ENCODE results near the gene POLE3. TPM values are rescaled to one million over a fixed set of nuclear protein-coding genes. Genes with fewer than 3 reads are reported as not detected.

Gene POLE3, protein sequence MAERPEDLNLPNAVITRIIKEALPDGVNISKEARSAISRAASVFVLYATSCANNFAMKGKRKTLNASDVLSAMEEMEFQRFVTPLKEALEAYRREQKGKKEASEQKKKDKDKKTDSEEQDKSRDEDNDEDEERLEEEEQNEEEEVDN
- total RNA-seq (2013) = 58.8 TPM
- polyA plus RNA-seq = 100 to 1,000 TPM in 1 of 3 donors, 10 to 100 TPM in 2; 36.1 to 113 (median 92.1) TPM
- polyA minus RNA-seq = 21.6 and 30.2 TPM in 2 replicates
- total RNA-seq = 13.0 to 64.4 (median 33.0) reads per million in 11 experiments

DNA sequence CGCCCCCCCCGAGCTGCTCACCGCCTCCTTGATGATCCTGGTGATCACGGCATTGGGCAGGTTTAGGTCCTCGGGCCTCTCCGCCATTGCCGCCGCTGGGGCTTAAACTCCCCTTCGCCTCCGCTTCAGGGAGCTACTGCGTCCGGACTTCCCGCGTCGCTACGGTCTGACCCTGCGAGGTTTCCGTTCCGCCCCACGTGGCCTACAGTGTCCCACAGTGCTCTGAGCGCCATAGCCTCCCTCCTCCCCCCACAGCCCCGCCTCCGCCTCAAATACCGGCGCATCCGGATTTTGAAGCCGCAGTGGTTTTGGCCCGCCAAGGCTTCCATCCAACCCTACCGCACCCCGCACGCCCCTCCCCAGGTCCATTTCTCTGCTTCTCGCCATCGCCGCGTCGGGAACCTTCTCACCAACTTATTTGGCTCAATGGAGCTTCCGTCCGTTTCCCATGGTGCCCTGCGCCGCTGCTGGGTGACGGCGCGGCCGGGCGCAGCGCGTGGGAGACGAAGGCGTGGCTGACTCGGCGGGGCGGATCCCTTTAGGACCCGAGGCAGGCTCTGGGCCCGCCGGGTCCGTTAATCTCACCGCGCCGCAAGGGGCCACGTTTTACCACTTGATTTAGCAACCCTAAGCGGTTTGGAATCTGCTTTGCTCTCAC lies at the start of gene POLE3, which contains the start of gene C9orf43:
POLE3 (minus strand) TSS at position 469 of the 658 bp plus-strand sequence; CDS start at position 87, 382 bp downstream.
C9orf43 (plus strand) TSS at position 541 of the 658 bp plus-strand sequence. CDS start 2,747 bp downstream, outside the sequence.
- peaks cover 21% of the 10 kb centered on the region for H3K4me1 Mint-ChIP-seq
- no peaks in the 10 kb centered on the region for H3K9me3 ChIP-seq (replicated peaks in 1 of 2; ENCODE audit: control insufficient read depth in 1 of 2, insufficient read depth in 1 of 2, low read length in 2 of 2)
- H3K4me1 ChIP-seq (ENCODE audit: control insufficient read depth in 1 of 2, insufficient read depth in 2 of 2, low read length in 2 of 2) = peaks cover 21 to 22% of the 10 kb centered on the region in 2 donors
- H3K4me3 Mint-ChIP-seq = peak within 1 kb of the TSS; percentile 97 to 98
- TF ChIP-seq, protein P1, sequence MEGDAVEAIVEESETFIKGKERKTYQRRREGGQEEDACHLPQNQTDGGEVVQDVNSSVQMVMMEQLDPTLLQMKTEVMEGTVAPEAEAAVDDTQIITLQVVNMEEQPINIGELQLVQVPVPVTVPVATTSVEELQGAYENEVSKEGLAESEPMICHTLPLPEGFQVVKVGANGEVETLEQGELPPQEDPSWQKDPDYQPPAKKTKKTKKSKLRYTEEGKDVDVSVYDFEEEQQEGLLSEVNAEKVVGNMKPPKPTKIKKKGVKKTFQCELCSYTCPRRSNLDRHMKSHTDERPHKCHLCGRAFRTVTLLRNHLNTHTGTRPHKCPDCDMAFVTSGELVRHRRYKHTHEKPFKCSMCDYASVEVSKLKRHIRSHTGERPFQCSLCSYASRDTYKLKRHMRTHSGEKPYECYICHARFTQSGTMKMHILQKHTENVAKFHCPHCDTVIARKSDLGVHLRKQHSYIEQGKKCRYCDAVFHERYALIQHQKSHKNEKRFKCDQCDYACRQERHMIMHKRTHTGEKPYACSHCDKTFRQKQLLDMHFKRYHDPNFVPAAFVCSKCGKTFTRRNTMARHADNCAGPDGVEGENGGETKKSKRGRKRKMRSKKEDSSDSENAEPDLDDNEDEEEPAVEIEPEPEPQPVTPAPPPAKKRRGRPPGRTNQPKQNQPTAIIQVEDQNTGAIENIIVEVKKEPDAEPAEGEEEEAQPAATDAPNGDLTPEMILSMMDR (IDR thresholded peaks at IDR 0.05) = no peak
- H3K36me3 ChIP-seq (replicated peaks in 1 of 2; ENCODE audit: control insufficient read depth in 1 of 2, insufficient read depth in 2 of 2, low read length in 2 of 2) = peaks cover 15 to 18% of the 10 kb centered on the region in 2 donors
- H3K27me3 Mint-ChIP-seq (ENCODE audit: low read depth in 3 of 3) = no peaks in the 10 kb centered on the region
- peaks cover 28% of the 10 kb centered on the region for H3K79me2 ChIP-seq (ENCODE audit: insufficient read depth, low read length)
- H3K27ac ChIP-seq (ENCODE audit: low read depth in 1 of 2, low read length in 2 of 2) = peak within 1 kb of the TSS; percentile 92 to 93
- H4K20me1 ChIP-seq (ENCODE audit: insufficient read depth, low read length) = no peaks in the 10 kb centered on the region
- peak within 1 kb of the TSS; percentile 84 for H3K4me2 ChIP-seq (replicated peaks; ENCODE audit: extremely low read depth, low read length, poor library complexity, severe bottlenecking)
- intact Hi-C loops (cut with micrococcal nuclease) = loop anchor here (5.0 kb wide), 2 partner anchors 133 to 172 kb away; partner anchors contain the start of genes CDC26 (in 1 of the 2) and PRPF4 (in 1 of the 2)
- peak; percentile 92 to 93 (median 92) for DNase-seq
- H3K9ac ChIP-seq (ENCODE audit: insufficient read depth, low read length, poor library complexity, severe bottlenecking) = peak within 1 kb of the TSS; percentile 84
- H2AFZ ChIP-seq (ENCODE audit: insufficient read depth, low read depth, low read length, poor library complexity, severe bottlenecking) = peak within 1 kb of the TSS; percentile 88
- H3K27me3 ChIP-seq (ENCODE audit: control insufficient read depth in 2 of 2, insufficient read depth in 2 of 2, low read length in 2 of 2) = no peaks in the 10 kb centered on the region
- H3K4me3 ChIP-seq (replicated peaks in 1 of 3; ENCODE audit: low read depth in 2 of 3, low read length in 3 of 3) = peak within 1 kb of the TSS; percentile 77 to 93 (median 88)
- H3K36me3 Mint-ChIP-seq = peaks cover 15 to 21% of the 10 kb centered on the region in 2 donors
- 0% methylated on average over 56 of the region's 61 CpGs for WGBS (ENCODE audit: insufficient coverage)
- peak within 1 kb of the TSS; percentile 99 to 100 (median 100) for H3K27ac Mint-ChIP-seq
- H3K9me3 Mint-ChIP-seq = no peaks in the 10 kb centered on the region

DNA sequence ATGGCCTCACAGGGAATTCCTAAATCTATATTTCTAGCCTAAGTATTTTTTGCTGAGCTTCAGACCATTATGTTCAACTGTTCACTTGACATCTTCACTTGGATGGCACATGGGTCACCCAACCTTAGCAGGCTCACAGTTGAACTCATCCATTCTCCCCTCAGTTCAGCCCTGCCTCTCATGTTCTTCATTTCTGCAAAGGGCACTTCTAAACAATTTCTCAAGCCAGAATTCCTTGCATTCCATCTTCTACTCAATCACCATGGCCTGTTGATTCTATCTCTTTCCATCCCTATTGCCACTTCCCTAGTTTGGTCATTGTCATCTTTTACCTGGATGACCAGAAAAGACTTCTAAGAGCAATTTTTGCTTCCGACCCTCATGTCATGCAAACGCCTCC lies 45.8 kb upstream of the POLE3 start:
- Histone ChIP-seq H3K9me3 (replicated peaks in 1 of 2; ENCODE audit: control insufficient read depth in 1 of 2, insufficient read depth in 1 of 2, low read length in 2 of 2) (no peaks in the 10 kb centered on the region), H3K4me3 (replicated peaks in 1 of 3; ENCODE audit: low read depth in 2 of 3, low read length in 3 of 3) (no peak overlapping the region), H2AFZ (ENCODE audit: insufficient read depth, low read depth, low read length, poor library complexity, severe bottlenecking) (no peak overlapping the region), H3K4me1 (ENCODE audit: control insufficient read depth in 1 of 2, insufficient read depth in 2 of 2, low read length in 2 of 2) (no peaks in the 10 kb centered on the region), H4K20me1 (ENCODE audit: insufficient read depth, low read length) (no peaks in the 10 kb centered on the region), H3K79me2 (ENCODE audit: insufficient read depth, low read length) (no peaks in the 10 kb centered on the region), H3K4me2 (replicated peaks; ENCODE audit: extremely low read depth, low read length, poor library complexity, severe bottlenecking) (no peak overlapping the region), H3K36me3 (replicated peaks in 1 of 2; ENCODE audit: control insufficient read depth in 1 of 2, insufficient read depth in 2 of 2, low read length in 2 of 2) (no peaks in the 10 kb centered on the region), H3K27me3 (ENCODE audit: control insufficient read depth in 2 of 2, insufficient read depth in 2 of 2, low read length in 2 of 2) (no peaks in the 10 kb centered on the region), H3K9ac (ENCODE audit: insufficient read depth, low read length, poor library complexity, severe bottlenecking) (no peak overlapping the region), H3K27ac (ENCODE audit: low read depth in 1 of 2, low read length in 2 of 2) (no peak overlapping the region)
- no CpG with 5 or more reads among the region's 2 CpGs for WGBS (ENCODE audit: insufficient coverage)
- Mint-ChIP-seq H3K36me3 (no peaks in the 10 kb centered on the region), H3K27ac (peak overlapping the region in 1 of 7 donors; percentile 47), H3K9me3 (peaks cover 0 to 1% (median 0%) of the 10 kb centered on the region in 7 donors), H3K27me3 (ENCODE audit: low read depth in 3 of 3) (no peaks in the 10 kb centered on the region), H3K4me1 (peaks cover 19% of the 10 kb centered on the region), H3K4me3 (no peak overlapping the region)
- TF ChIP-seq, protein P1 (IDR thresholded peaks at IDR 0.05) = no peak
- DNase-seq = no peak
- intact Hi-C loops (cut with micrococcal nuclease) = no loop called here
